H9 (cell line): ENCODE measurements around the gene ZDHHC24. TPM values are rescaled to one million over a fixed set of nuclear protein-coding genes. Genes with fewer than 3 reads are reported as not detected.
A peak's percentile ranks its signal among the peaks of the same experiment; 100 is the strongest.

Experiments used
- DNase-seq: peaks from one replicate; pipeline ENCODE4 v3.0.0-alpha.2; 2017
- H2AFZ ChIP-seq: one replicate; pipeline ENCODE4 v1.6.1; 2013; ENCODE audit warnings: mild to moderate bottlenecking, low read length, control low read depth, moderate library complexity
- H2AK5ac ChIP-seq: 2 replicates; pipeline ENCODE4 v1.6.1; 2013; ENCODE audit warnings: low read length, control low read depth, mixed read lengths; ENCODE audit not compliant: insufficient read length
- H2BK120ac ChIP-seq: one replicate; pipeline ENCODE4 v1.6.1; 2013; ENCODE audit warnings: low read depth, mild to moderate bottlenecking, low read length, control low read depth, inconsistent platforms; ENCODE audit not compliant: poor library complexity, severe bottlenecking
- H2BK12ac ChIP-seq: 2 replicates; pipeline ENCODE4 v1.6.1; 2013; ENCODE audit warnings: low read length, control low read depth, mixed read lengths, low read depth; ENCODE audit not compliant: insufficient read length
- H2BK15ac ChIP-seq: 2 replicates; pipeline ENCODE4 v1.6.1; 2013; ENCODE audit warnings: low read depth, low read length, control low read depth
- H2BK20ac ChIP-seq: one replicate; pipeline ENCODE4 v1.6.1; 2013; ENCODE audit warnings: low read depth, mild to moderate bottlenecking, low read length, control low read depth, inconsistent platforms; ENCODE audit not compliant: poor library complexity, severe bottlenecking
- H2BK5ac ChIP-seq: 2 replicates; pipeline ENCODE4 v1.6.1; 2013; ENCODE audit warnings: low read length, control low read depth, mixed read lengths; ENCODE audit not compliant: insufficient read length
- H3K14ac ChIP-seq: 2 replicates; pipeline ENCODE4 v1.6.1; 2013; ENCODE audit warnings: low read length, control low read depth; ENCODE audit not compliant: insufficient read depth
- H3K18ac ChIP-seq: 2 replicates; pipeline ENCODE4 v1.6.1; 2013; ENCODE audit warnings: low read depth, mild to moderate bottlenecking, mixed read lengths, low read length, control low read depth; ENCODE audit not compliant: insufficient read length
- H3K23ac ChIP-seq: 2 replicates; pipeline ENCODE4 v1.6.1; 2013; ENCODE audit warnings: low read length, control low read depth, mixed read lengths, low read depth; ENCODE audit not compliant: insufficient read length
- H3K23me2 ChIP-seq: 2 replicates; pipeline ENCODE4 v1.6.1; 2013; ENCODE audit warnings: low read depth, mild to moderate bottlenecking, mixed read lengths, low read length, control low read depth; ENCODE audit not compliant: insufficient read length, poor library complexity, severe bottlenecking
- H3K27ac ChIP-seq: 2 replicates; pipeline ENCODE4 v1.5.1; 2013; ENCODE audit warnings: low read length, control low read depth, mixed read lengths, low read depth; ENCODE audit not compliant: insufficient read length
- H3K27me3 ChIP-seq: 2 replicates; pipeline ENCODE4 v1.6.1; 2013; ENCODE audit warnings: low read length, control low read depth, inconsistent platforms; ENCODE audit not compliant: insufficient read depth
- H3K4ac ChIP-seq: 2 replicates; pipeline ENCODE4 v1.6.1; 2013; ENCODE audit warnings: low read depth, mild to moderate bottlenecking, control low read depth, inconsistent platforms, low read length, moderate library complexity
- H3K4me1 ChIP-seq: 2 replicates; pipeline ENCODE4 v1.6.1; 2013; ENCODE audit warnings: low read length, control low read depth, inconsistent platforms; ENCODE audit not compliant: insufficient read depth
- H3K4me2 ChIP-seq: 2 replicates; pipeline ENCODE4 v1.6.1; 2013; ENCODE audit warnings: low read length, control low read depth, mixed read lengths; ENCODE audit not compliant: insufficient read length, insufficient read depth
- H3K56ac ChIP-seq: 2 replicates; pipeline ENCODE4 v1.6.1; 2013; ENCODE audit warnings: low read depth, mild to moderate bottlenecking, mixed read lengths, low read length, control low read depth; ENCODE audit not compliant: insufficient read length
- H3K79me1 ChIP-seq: 2 replicates; pipeline ENCODE4 v1.6.1; 2013; ENCODE audit warnings: low read depth, mild to moderate bottlenecking, moderate library complexity, low read length, control low read depth, inconsistent platforms; ENCODE audit not compliant: insufficient read depth, poor library complexity, severe bottlenecking
- H3K79me2 ChIP-seq: 2 replicates; pipeline ENCODE4 v1.6.1; 2013; ENCODE audit warnings: low read length, control low read depth, inconsistent platforms; ENCODE audit not compliant: insufficient read depth
- H3K9ac ChIP-seq: 2 replicates; pipeline ENCODE4 v1.6.1; 2013; ENCODE audit warnings: low read length, control low read depth, mixed read lengths; ENCODE audit not compliant: insufficient read length; ENCODE audit errors: extremely low read depth
- H3K9me3 ChIP-seq: one replicate; pipeline ENCODE4 v1.6.1; 2013; ENCODE audit warnings: low read depth, low read length, inconsistent platforms; ENCODE audit not compliant: control insufficient read depth
- H3T11ph ChIP-seq: one replicate; pipeline ENCODE4 v1.6.1; 2013; ENCODE audit warnings: mild to moderate bottlenecking, low read length, control low read depth, inconsistent platforms
- H4K20me1 ChIP-seq: one replicate; pipeline ENCODE4 v1.6.1; 2013; ENCODE audit not compliant: control insufficient read depth, insufficient read length, insufficient read depth
- H4K5ac ChIP-seq: 2 replicates; pipeline ENCODE4 v1.6.1; 2013; ENCODE audit warnings: low read depth, mild to moderate bottlenecking, mixed read lengths, low read length, control low read depth; ENCODE audit not compliant: insufficient read length
- H4K8ac ChIP-seq: replicated peaks from 2 replicates; pipeline ENCODE4 v1.6.1; 2013; ENCODE audit warnings: low read length, control low read depth, mixed read lengths, low read depth; ENCODE audit not compliant: insufficient read length
- H4K91ac ChIP-seq: 2 replicates; pipeline ENCODE4 v1.6.1; 2013; ENCODE audit warnings: low read depth, mild to moderate bottlenecking, moderate library complexity, mixed read lengths, low read length, control low read depth; ENCODE audit not compliant: insufficient read length
- H3K27ac Mint-ChIP-seq, 3 experiments: 2 replicates in 2 of 3; 3 replicates in 1 of 3; pipeline ENCODE4 v1.8.0; 2020 to 2021; ENCODE audit warnings: mixed read lengths in 3 of 3, mild to moderate bottlenecking in 1 of 3, moderate library complexity in 1 of 3
- H3K27me3 Mint-ChIP-seq: 2 replicates; pipeline ENCODE4 v1.8.0; 2021; ENCODE audit warnings: low read depth, mild to moderate bottlenecking, moderate library complexity, mixed read lengths
- H3K36me3 Mint-ChIP-seq, 3 experiments: 2 replicates in 2 of 3; 3 replicates in 1 of 3; pipeline ENCODE4 v1.8.0; 2020 to 2021; ENCODE audit warnings: low read depth in 3 of 3, mixed read lengths in 3 of 3; ENCODE audit not compliant: insufficient read depth in 1 of 3
- H3K4me1 Mint-ChIP-seq, 2 experiments: 2 replicates each; pipeline ENCODE4 v1.8.0; 2020; ENCODE audit warnings: mixed read lengths in 2 of 2
- H3K4me3 Mint-ChIP-seq, 2 experiments: 2 replicates in 1 of 2; 3 replicates in 1 of 2; pipeline ENCODE4 v1.8.0; 2020 to 2021; ENCODE audit warnings: mild to moderate bottlenecking in 2 of 2, mixed read lengths in 2 of 2, moderate library complexity in 1 of 2
- H3K9me3 Mint-ChIP-seq, 2 experiments: 2 replicates in 1 of 2; 3 replicates in 1 of 2; pipeline ENCODE4 v1.8.0; 2020; ENCODE audit warnings: mild to moderate bottlenecking in 2 of 2, mixed read lengths in 2 of 2, moderate library complexity in 1 of 2
- CTCF ChIP-seq: fragments of 200-600 bp; sonication (generic); conservative IDR thresholded peaks from 3 replicates; pipeline ENCODE4 v1.8.0; 2021; ENCODE audit warnings: antibody characterized with exemption, mild to moderate bottlenecking
- WGBS: extraction: QIAGEN DNeasy Blood & Tissue Kit; methylation state at CpG from one replicate; pipeline ENCODE4 v1.1.7; 2013; ENCODE audit warnings: missing lambda C conversion rate, low lambda C conversion rate, mixed read lengths; ENCODE audit not compliant: insufficient read length; ENCODE audit errors: extremely low coverage; 5-methylcytosine and 5-hydroxymethylcytosine counted together
- total RNA-seq: library from RNA; stranded (reverse); gene quantifications from 2 replicates; pipeline ENCODE4 v1.2.1, GENCODE V29; 2021

The ZDHHC24 gene
- total RNA-seq, 1 experiment from 2014 or later = 8.9 TPM

- Histone ChIP-seq H3K79me1 (no peaks in the 10 kb centered on the region), H4K91ac (no peak overlapping the region), H4K5ac (no peak overlapping the region), H2BK12ac (no peak overlapping the region), H3K23me2 (no peaks in the 10 kb centered on the region), H3K9ac (no peak overlapping the region), H2BK20ac (no peak overlapping the region), H2BK120ac (no peak overlapping the region), H3K79me2 (no peaks in the 10 kb centered on the region), H3K4me1 (no peaks in the 10 kb centered on the region), H2BK15ac (no peak overlapping the region), H3T11ph (no peak overlapping the region), H3K9me3 (no peaks in the 10 kb centered on the region), H3K4ac (no peak overlapping the region), H2BK5ac (no peak overlapping the region), H3K4me2 (peak overlapping the region; percentile 57), H3K18ac (no peak overlapping the region), H3K27me3 (no peaks in the 10 kb centered on the region), H3K23ac (no peak overlapping the region), H4K8ac (no peak overlapping the region), H3K14ac (no peak overlapping the region), H4K20me1 (no peaks in the 10 kb centered on the region), H3K27ac (no peak overlapping the region), H2AK5ac (no peak overlapping the region), H3K56ac (no peak overlapping the region), H2AFZ (no peak overlapping the region)
- Mint-ChIP-seq H3K4me3 (peak overlapping the region; percentile 82 to 85), H3K27me3 (no peaks in the 10 kb centered on the region; the same call in 1 of the 2 replicates), H3K4me1 (peaks cover 37 to 38% of the 10 kb centered on the region in 2 experiments), H3K9me3 (no peaks in the 10 kb centered on the region; a peak in 1 of 5 replicates), H3K27ac (peak overlapping the region in 1 of 3 experiments; percentile 40; a peak in 1 of 7 replicates), H3K36me3 (peaks cover 0 to 28% (median 20%) of the 10 kb centered on the region in 3 experiments; a peak in 5 of 7 replicates)
- WGBS = no CpG with 5 or more reads among the region's 5 CpGs
- no peak for TF ChIP-seq CTCF
- DNase-seq = peak; percentile 63
These were observed 1.8 kb upstream of the ZDHHC24 start for GRCh38 chr11:66547662-66548009.
